ENCODE measurements around the gene SPNS2.

The SPNS2 gene

DNA sequence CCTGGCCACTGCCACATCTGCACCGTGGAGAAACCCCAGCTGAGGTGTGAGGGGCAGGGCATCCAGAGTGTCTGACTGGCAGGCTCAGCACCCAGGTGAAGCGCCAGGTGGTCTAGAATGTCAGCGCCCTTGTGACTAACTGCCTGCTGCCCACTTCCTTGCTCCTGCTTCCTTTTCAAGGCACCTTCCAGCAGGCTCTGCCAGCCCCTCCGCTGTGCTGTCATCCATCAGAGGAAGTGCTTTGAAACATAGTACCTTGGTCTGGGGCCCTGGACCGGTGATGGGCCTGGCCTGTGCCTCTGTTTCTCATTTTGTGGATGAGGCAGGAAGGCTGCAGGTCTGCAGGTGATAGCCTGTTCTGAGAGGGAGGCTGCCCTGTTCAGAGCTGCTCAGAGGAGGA lies 5.5 kb downstream of the SPNS2 start:
- H3K4me1 ChIP-seq: no peaks in the 10 kb centered on the region
- DNase-seq (ENCODE audit: low spot score in 2 of 2): no peak
- peaks cover 29% of the 10 kb centered on the region for H3K27me3 ChIP-seq (ENCODE audit: low read depth)
- H3K4me3 ChIP-seq: no peak overlapping the region
- in situ Hi-C loops (cut with MboI; ENCODE audit: low sequenced_read_pairs): no loop called here
- no peaks in the 10 kb centered on the region for H3K9me3 ChIP-seq
- no peaks in the 10 kb centered on the region for H3K36me3 ChIP-seq (replicated peaks)

DNA sequence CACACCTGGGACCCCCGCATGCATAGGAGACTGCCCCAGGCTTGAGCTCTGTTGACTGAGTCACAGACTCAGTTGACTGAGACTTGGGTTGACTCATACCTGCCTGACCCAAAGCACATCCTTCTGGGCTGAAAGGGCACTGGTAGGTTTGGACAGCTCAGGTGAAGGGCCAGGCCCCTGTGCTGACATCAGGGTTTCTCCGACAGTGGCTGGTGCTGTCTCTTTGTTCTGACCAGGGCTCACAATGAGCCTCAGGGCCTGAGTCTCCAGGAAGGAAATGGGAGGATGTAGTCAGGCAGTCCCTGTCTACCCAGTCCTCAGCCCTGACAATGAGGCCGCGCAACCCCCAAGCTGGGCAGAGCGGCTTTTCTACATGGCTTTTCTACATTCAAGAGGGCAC lies 6.5 kb downstream of the SPNS2 start:
- no peaks in the 10 kb centered on the region for H3K4me1 ChIP-seq
- in situ Hi-C loops (cut with MboI; ENCODE audit: low sequenced_read_pairs): no loop called here

GRCh38 chr17:4506175-4506813 lies 7.6 kb downstream of the SPNS2 start:
- H3K4me3 ChIP-seq: no peak overlapping the region
- peaks cover 8% of the 10 kb centered on the region for H3K27me3 ChIP-seq (ENCODE audit: low read depth)
- H3K9me3 ChIP-seq: no peaks in the 10 kb centered on the region
- no peak for DNase-seq (ENCODE audit: low spot score in 2 of 2)
- in situ Hi-C loops (cut with MboI; ENCODE audit: low sequenced_read_pairs): no loop called here
- H3K36me3 ChIP-seq (replicated peaks): no peaks in the 10 kb centered on the region
- no peaks in the 10 kb centered on the region for H3K4me1 ChIP-seq

More for the DNA sequence above, 6.5 kb downstream of the SPNS2 start:
- no peak for DNase-seq (ENCODE audit: low spot score in 2 of 2)
- peaks cover 19% of the 10 kb centered on the region for H3K27me3 ChIP-seq (ENCODE audit: low read depth)
- H3K9me3 ChIP-seq: no peaks in the 10 kb centered on the region
- H3K4me3 ChIP-seq: no peak overlapping the region
- H3K36me3 ChIP-seq (replicated peaks): no peaks in the 10 kb centered on the region

DNA sequence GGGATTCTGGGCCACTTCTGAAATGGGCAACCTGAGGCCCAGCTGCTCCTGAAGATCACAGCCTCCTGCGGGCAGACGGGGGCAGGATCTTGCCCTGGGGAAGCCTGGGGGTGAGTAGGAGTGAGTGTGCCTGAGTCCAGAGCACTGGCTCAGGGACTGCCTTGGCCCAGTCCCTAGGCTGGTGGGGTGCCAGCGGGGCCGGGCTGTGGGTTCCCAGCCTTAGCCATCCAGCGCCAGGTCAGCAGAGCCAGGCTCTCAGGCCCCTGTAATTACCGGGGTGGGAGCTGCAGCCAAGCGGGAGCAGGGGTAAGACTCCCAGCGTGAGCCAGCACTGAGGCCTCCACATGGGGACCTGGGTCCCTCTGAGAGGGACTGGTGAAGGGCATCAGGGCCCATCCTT lies 8.2 kb downstream of the SPNS2 start:
- H3K4me3 ChIP-seq: no peak overlapping the region
- H3K36me3 ChIP-seq (replicated peaks): no peaks in the 10 kb centered on the region
- in situ Hi-C loops (cut with MboI; ENCODE audit: low sequenced_read_pairs): no loop called here
- no peaks in the 10 kb centered on the region for H3K4me1 ChIP-seq
- no peak for DNase-seq (ENCODE audit: low spot score in 2 of 2)
- no peaks in the 10 kb centered on the region for H3K9me3 ChIP-seq
- H3K27me3 ChIP-seq (ENCODE audit: low read depth): peaks cover 3% of the 10 kb centered on the region; the same call in 1 of the 2 replicates

- Histone ChIP-seq H3K4me1 (no peaks in the 10 kb centered on the region), H3K27me3 (ENCODE audit: low read depth) (peaks cover 2% of the 10 kb centered on the region; the same call in 1 of the 2 replicates), H3K4me3 (no peak overlapping the region), H3K36me3 (replicated peaks) (no peaks in the 10 kb centered on the region), H3K9me3 (no peaks in the 10 kb centered on the region)
- DNase-seq (ENCODE audit: low spot score in 2 of 2): no peak
- in situ Hi-C loops (cut with MboI; ENCODE audit: low sequenced_read_pairs): no loop called here
Measured at GRCh38 chr17:4507361-4508111, 8.9 kb downstream of the SPNS2 start.

DNA sequence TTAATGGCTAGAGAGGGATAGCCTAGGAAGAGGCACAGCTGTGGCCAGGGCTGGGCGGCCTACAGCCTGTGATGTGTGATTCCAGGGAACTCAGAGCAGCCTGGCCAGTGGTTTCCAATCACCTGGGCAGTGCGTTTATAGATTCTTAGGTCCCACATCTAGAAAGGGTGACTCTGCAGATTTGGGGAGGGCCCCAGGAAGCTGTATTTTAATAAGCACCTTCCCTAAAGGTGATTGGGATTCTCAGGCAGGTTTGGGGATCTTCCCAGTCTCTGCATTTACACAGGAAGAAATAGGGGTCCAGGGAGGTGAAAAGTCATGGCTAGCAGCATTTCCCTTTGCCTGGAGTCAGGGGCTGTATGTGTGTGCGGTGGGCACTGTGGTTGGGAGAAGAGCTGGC lies 9.5 kb downstream of the SPNS2 start:
- Histone ChIP-seq H3K4me3 (no peak overlapping the region), H3K4me1 (no peaks in the 10 kb centered on the region), H3K36me3 (replicated peaks) (no peaks in the 10 kb centered on the region), H3K27me3 (ENCODE audit: low read depth) (no peaks in the 10 kb centered on the region; the same call in 1 of the 2 replicates), H3K9me3 (no peaks in the 10 kb centered on the region)
- no peak for DNase-seq (ENCODE audit: low spot score in 2 of 2)
- in situ Hi-C loops (cut with MboI; ENCODE audit: low sequenced_read_pairs): no loop called here

- Histone ChIP-seq H3K4me3 (no peak overlapping the region), H3K27me3 (ENCODE audit: low read depth) (no peaks in the 10 kb centered on the region), H3K9me3 (no peaks in the 10 kb centered on the region), H3K36me3 (replicated peaks) (no peaks in the 10 kb centered on the region), H3K4me1 (no peaks in the 10 kb centered on the region)
- in situ Hi-C loops (cut with MboI; ENCODE audit: low sequenced_read_pairs): no loop called here
- DNase-seq (ENCODE audit: low spot score in 2 of 2): no peak
Measured at GRCh38 chr17:4509401-4509800, 10.7 kb downstream of the SPNS2 start.

- Histone ChIP-seq H3K4me1 (no peaks in the 10 kb centered on the region), H3K36me3 (replicated peaks) (no peaks in the 10 kb centered on the region), H3K4me3 (no peak overlapping the region), H3K9me3 (no peaks in the 10 kb centered on the region), H3K27me3 (ENCODE audit: low read depth) (no peaks in the 10 kb centered on the region)
- in situ Hi-C loops (cut with MboI; ENCODE audit: low sequenced_read_pairs): no loop called here
- no peak for DNase-seq (ENCODE audit: low spot score in 2 of 2)
Measured at GRCh38 chr17:4509923-4510617, 11.4 kb downstream of the SPNS2 start.

DNA sequence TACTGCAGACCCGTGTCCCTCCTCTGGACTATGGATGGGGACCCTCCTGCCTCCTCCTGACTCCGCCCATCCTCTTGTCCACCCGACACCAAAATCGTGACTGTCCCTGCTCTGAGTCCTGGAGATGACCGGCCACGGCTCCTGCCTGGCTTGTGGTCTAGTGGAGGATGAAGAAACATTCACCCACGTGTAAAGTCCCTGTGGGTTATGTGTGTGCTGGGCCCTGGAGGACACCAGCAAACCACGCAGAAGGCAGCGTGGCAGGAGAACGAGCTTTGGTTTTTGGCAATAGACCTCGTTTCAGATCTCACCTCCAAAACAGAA lies 11.9 kb downstream of the SPNS2 start:
- in situ Hi-C loops (cut with MboI; ENCODE audit: low sequenced_read_pairs): no loop called here
- Histone ChIP-seq H3K36me3 (replicated peaks) (no peaks in the 10 kb centered on the region), H3K4me3 (no peak overlapping the region), H3K27me3 (ENCODE audit: low read depth) (no peaks in the 10 kb centered on the region), H3K4me1 (no peaks in the 10 kb centered on the region), H3K9me3 (no peaks in the 10 kb centered on the region)
- DNase-seq (ENCODE audit: low spot score in 2 of 2): no peak

DNA sequence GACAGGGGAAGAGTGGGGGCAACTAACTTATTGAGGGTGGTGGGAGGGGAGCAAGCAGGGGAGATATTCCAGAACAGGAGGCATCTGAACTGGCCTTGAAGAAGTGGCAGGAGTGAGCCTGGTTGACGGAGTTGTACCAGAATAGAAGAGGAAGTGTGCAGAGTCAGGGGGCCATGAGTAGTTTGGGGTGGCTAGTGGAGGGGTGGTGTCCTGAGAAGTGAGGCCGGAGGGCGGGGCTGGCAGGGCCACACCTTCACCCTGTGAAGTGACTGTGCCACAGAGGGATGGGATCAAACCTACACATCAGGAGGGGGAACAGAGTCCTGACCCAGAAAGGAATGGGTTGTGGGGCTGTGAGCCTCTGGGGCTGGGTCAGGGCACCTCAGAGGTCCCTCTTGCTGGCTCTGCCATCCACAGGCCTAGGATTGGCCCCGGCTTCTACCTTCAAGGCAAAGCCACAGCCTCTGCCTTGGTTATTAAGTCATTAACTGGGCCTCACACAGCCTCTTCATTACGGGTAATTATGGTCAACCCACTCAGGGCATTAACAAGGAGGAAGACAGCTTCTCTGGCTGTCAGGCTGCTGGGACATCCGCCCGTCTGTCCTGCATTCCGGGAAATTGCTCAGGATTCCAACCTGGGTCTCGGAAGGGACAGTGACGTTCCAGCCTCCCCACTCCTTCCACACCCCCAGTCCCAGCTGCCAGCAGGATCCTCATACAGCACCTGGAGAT lies 12.7 kb downstream of the SPNS2 start:
- in situ Hi-C loops (cut with MboI; ENCODE audit: low sequenced_read_pairs): no loop called here
- H3K4me3 ChIP-seq: no peak overlapping the region
- H3K4me1 ChIP-seq: no peaks in the 10 kb centered on the region
- H3K36me3 ChIP-seq (replicated peaks): no peaks in the 10 kb centered on the region
- no peak for DNase-seq (ENCODE audit: low spot score in 2 of 2)
- no peaks in the 10 kb centered on the region for H3K9me3 ChIP-seq
- H3K27me3 ChIP-seq (ENCODE audit: low read depth): no peaks in the 10 kb centered on the region

DNA sequence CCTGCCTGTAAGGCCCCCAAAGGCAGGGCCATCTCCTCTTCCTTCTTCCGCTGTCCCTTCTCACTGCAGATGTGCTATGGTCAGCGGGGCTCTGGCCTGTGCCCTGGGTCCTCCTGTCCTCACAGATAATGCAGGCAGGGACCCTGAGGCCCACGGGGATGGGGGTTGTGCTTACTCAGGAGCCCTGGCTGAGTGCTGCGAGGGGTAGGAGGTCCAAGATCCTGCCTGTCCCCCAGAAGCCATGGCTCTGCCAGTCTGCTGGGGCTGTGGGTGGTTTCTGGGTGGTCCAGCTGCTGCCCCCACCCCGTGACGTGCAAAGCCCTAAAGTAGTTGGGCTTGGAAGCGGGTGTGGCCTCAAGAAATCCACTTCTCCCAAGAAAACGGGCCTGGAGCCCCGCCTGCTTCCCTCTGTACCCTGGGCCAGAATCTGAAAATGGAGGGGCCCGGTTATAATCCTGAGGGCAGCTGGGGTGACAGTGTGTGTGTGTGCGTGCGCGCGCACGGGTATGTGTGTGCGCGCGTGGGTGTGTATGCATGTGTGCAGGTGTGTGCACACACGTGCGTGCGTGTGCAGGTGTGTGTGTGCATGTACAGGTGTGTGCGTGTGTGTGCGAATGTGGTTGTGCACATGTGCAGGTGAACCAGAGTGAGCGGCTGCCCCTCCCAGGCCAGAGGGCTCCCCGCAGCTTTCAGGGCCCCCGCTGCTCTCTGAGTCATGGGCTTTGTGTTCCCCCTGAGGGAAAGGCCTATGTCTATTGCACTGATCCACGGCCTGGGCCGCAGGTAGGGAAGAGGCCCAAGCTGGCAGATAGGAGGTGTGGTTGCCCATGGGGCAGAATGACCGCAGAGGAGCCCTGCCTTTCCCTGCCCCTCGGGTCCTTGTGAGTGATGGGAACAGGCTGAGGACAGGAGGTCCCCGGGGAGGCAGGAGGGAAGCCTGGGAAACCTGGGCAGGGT lies 13.8 kb downstream of the SPNS2 start:
- no peak for DNase-seq (ENCODE audit: low spot score in 2 of 2)
- H3K4me3 ChIP-seq: no peak overlapping the region
- in situ Hi-C loops (cut with MboI; ENCODE audit: low sequenced_read_pairs): no loop called here
- no peaks in the 10 kb centered on the region for H3K4me1 ChIP-seq
- H3K27me3 ChIP-seq (ENCODE audit: low read depth): no peaks in the 10 kb centered on the region
- H3K36me3 ChIP-seq (replicated peaks): no peaks in the 10 kb centered on the region
- H3K9me3 ChIP-seq: no peaks in the 10 kb centered on the region

DNA sequence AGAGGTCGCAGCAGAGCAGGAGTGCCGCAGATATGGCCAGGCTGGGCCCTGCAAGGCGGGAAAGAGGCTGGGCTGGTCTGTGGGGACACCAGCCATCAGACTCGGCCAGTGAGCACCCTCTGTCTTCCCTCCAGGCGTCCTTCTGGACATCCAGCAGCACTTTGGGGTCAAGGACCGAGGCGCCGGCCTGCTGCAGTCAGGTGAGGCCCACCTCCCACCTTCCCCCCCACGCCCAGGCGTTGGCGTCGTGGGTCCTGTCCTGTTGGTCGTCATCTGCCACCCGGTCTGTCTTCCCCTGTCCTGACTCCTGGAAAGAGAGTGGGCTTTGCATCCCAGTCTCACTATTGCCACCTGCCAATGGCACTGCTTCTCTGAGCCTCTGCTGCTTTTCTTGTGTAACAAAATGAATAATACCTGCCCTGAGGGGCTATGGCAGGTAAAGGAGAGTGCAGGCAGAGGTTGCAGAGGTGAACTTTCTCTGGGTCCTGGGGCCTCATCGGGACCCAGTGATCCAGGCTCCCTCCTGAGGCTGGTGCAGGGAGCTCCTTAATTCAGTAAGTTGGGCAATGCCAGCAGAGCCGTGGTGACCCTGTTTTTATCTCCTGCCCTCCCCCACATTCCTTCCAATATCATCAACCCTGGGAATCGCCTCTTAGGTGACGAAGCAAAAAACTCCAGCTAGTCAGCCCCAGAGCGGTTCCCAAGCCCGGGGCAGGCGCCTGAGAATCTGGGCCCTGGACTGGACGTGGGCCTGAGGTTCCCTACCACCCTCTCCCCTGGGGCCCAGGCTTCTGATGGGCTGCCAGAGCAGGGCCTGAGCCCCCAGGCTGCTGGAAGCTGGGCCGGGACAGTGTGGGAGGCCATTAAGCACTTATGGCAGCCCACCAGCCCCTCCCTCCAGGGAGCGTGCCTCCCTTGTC lies 14.7 kb downstream of the SPNS2 start:
- Histone ChIP-seq H3K36me3 (replicated peaks) (no peaks in the 10 kb centered on the region), H3K27me3 (ENCODE audit: low read depth) (no peaks in the 10 kb centered on the region), H3K4me1 (no peaks in the 10 kb centered on the region), H3K4me3 (no peak overlapping the region), H3K9me3 (no peaks in the 10 kb centered on the region)
- no peak for DNase-seq (ENCODE audit: low spot score in 2 of 2)
- in situ Hi-C loops (cut with MboI; ENCODE audit: low sequenced_read_pairs): no loop called here

Measured in HAP-1 (cell line).